IMR-90 (cell line): ENCODE data around the gene SPATA13. TPM values are rescaled to one million over a fixed set of nuclear protein-coding genes. Genes with fewer than 3 reads are reported as not detected.

Source experiments
- ATAC-seq: fragments of 200-7000 bp; cut with Tn5 transposase; 2 replicates; pipeline ENCODE4 v1.9.1; 2020; ENCODE audit warnings: low read depth, mild to moderate bottlenecking, moderate library complexity
- BruUV-seq: library from RNA; stranded (reverse); fragments of 400-500 nt; replicated peaks from 2 replicates; lab custom pipeline; 2021; lab: Mats Ljungman, UMichigan
- CTCF ChIA-PET: fragments of 300-600 bp; formaldehyde crosslinking; extraction: SDS; loops from one replicate; lab custom pipeline; 2021; ENCODE audit warnings: antibody characterized with exemption; lab: Yijun Ruan, JAX
- POLR2A ChIA-PET: fragments of 300-600 bp; sonication (Branson Sonifier 250); formaldehyde crosslinking; loops from one replicate; lab custom pipeline; 2022; ENCODE audit warnings: antibody characterized with exemption; ENCODE audit not compliant: unreplicated experiment; lab: Charles Lee
- DNase-seq: peaks from one replicate; pipeline ENCODE4 v3.0.0; 2013
- H2AFZ ChIP-seq: replicated peaks from 2 replicates; pipeline ENCODE3; 2013; ENCODE audit warnings: low read length, mild to moderate bottlenecking; ENCODE audit not compliant: poor library complexity
- H2AK5ac ChIP-seq: 2 replicates; pipeline ENCODE4 v1.6.1; 2013; ENCODE audit warnings: low read depth, low read length, inconsistent platforms
- H2AK9ac ChIP-seq: replicated peaks from 2 replicates; pipeline ENCODE3; 2013; ENCODE audit warnings: mild to moderate bottlenecking, low read depth, low read length, moderate library complexity; ENCODE audit not compliant: poor library complexity
- H2BK120ac ChIP-seq: 2 replicates; pipeline ENCODE4 v1.6.1; 2013; ENCODE audit warnings: low read depth, low read length, inconsistent platforms
- H2BK15ac ChIP-seq: 3 replicates; pipeline ENCODE4 v1.6.1; 2013; ENCODE audit warnings: low read depth, low read length, inconsistent platforms
- H2BK20ac ChIP-seq: 2 replicates; pipeline ENCODE4 v1.6.1; 2013; ENCODE audit warnings: low read depth, mild to moderate bottlenecking, inconsistent platforms, low read length, moderate library complexity
- H2BK5ac ChIP-seq: 2 replicates; pipeline ENCODE4 v1.6.1; 2013; ENCODE audit warnings: mild to moderate bottlenecking, low read depth, low read length, inconsistent platforms; ENCODE audit not compliant: poor library complexity, severe bottlenecking
- H3K14ac ChIP-seq: replicated peaks from 2 replicates; pipeline ENCODE4 v1.6.1; 2013; ENCODE audit warnings: low read depth, low read length, inconsistent platforms
- H3K18ac ChIP-seq: 2 replicates; pipeline ENCODE4 v1.6.1; 2013; ENCODE audit warnings: low read depth, low read length, control low read depth
- H3K23ac ChIP-seq: 2 replicates; pipeline ENCODE4 v1.6.1; 2013; ENCODE audit warnings: low read depth, low read length, inconsistent platforms
- H3K27ac ChIP-seq: 2 replicates; pipeline ENCODE4 v1.5.1; 2013; ENCODE audit warnings: mild to moderate bottlenecking, control low read depth, low read length; ENCODE audit not compliant: insufficient read depth
- H3K27me3 ChIP-seq: 2 replicates; pipeline ENCODE4 v1.6.1; 2013; ENCODE audit warnings: low read length; ENCODE audit not compliant: control insufficient read depth, insufficient read depth
- H3K36me3 ChIP-seq: 2 replicates; pipeline ENCODE4 v1.6.1; 2013; ENCODE audit warnings: low read length, mixed read lengths; ENCODE audit not compliant: control insufficient read depth, insufficient read depth
- H3K4ac ChIP-seq: 2 replicates; pipeline ENCODE4 v1.6.1; 2013; ENCODE audit warnings: low read depth, low read length, inconsistent platforms
- H3K4me1 ChIP-seq: 2 replicates; pipeline ENCODE4 v1.6.1; 2013; ENCODE audit warnings: low read length, mixed read lengths; ENCODE audit not compliant: control insufficient read depth, insufficient read depth
- H3K4me2 ChIP-seq: 2 replicates; pipeline ENCODE4 v1.6.1; 2013; ENCODE audit warnings: low read depth, mild to moderate bottlenecking, control low read depth, low read length, moderate library complexity
- H3K4me3 ChIP-seq: 2 replicates; pipeline ENCODE4 v1.5.1; 2013; ENCODE audit warnings: low read depth, mild to moderate bottlenecking, control low read depth, low read length, moderate library complexity; ENCODE audit not compliant: insufficient read depth
- H3K56ac ChIP-seq: 2 replicates; pipeline ENCODE4 v1.6.1; 2013; ENCODE audit warnings: low read length, inconsistent platforms; ENCODE audit not compliant: insufficient read depth; ENCODE audit errors: extremely low read depth
- H3K79me1 ChIP-seq, 2 experiments: 2 replicates each; pipeline ENCODE4 v1.6.1; 2013; ENCODE audit warnings: low read length in 2 of 2, inconsistent platforms in 1 of 2, low read depth in 1 of 2
- H3K9ac ChIP-seq: 2 replicates; pipeline ENCODE4 v1.6.1; 2013; ENCODE audit warnings: low read depth, low read length, control low read depth
- H3K9me1 ChIP-seq: 2 replicates; pipeline ENCODE4 v1.6.1; 2013; ENCODE audit warnings: low read length, inconsistent platforms; ENCODE audit not compliant: insufficient read depth
- H3K9me3 ChIP-seq: 2 replicates; pipeline ENCODE4 v1.6.1; 2013; ENCODE audit warnings: low read length; ENCODE audit not compliant: control insufficient read depth, insufficient read depth
- H4K20me1 ChIP-seq: 2 replicates; pipeline ENCODE4 v1.6.1; 2013; ENCODE audit warnings: low read length, inconsistent platforms; ENCODE audit not compliant: insufficient read depth
- H4K5ac ChIP-seq: 2 replicates; pipeline ENCODE4 v1.6.1; 2013; ENCODE audit warnings: mild to moderate bottlenecking, low read depth, low read length, control low read depth
- H4K8ac ChIP-seq, 2 experiments: 2 replicates each; pipeline ENCODE4 v1.6.1; 2013; ENCODE audit warnings: low read depth in 2 of 2, low read length in 2 of 2, control low read depth in 1 of 2, inconsistent platforms in 1 of 2
- H4K91ac ChIP-seq: 2 replicates; pipeline ENCODE4 v1.6.1; 2013; ENCODE audit warnings: low read depth, low read length, inconsistent platforms; ENCODE audit not compliant: insufficient read depth
- BHLHE40 ChIP-seq: fragments of 150-350 bp; IDR thresholded peaks from 2 replicates; pipeline ENCODE4 v1.6.1; 2016; ENCODE audit warnings: mild to moderate bottlenecking, low read depth, low read length
- CEBPB ChIP-seq: IDR thresholded peaks from 2 replicates; pipeline ENCODE4 v1.6.1; 2012; ENCODE audit warnings: low read depth, low read length, improper control_type of control experiment
- FOS ChIP-seq: fragments of 150-350 bp; IDR thresholded peaks from 2 replicates; pipeline ENCODE4 v1.6.1; 2016; ENCODE audit warnings: low read depth, low read length
- MAZ ChIP-seq: IDR thresholded peaks from 2 replicates; pipeline ENCODE4 v1.6.1; 2012; ENCODE audit warnings: low read depth, mild to moderate bottlenecking, low read length, improper control_type of control experiment, moderate library complexity, borderline replicate concordance
- MXI1 ChIP-seq: IDR thresholded peaks from 2 replicates; pipeline ENCODE4 v1.6.1; 2012; ENCODE audit warnings: low read depth, mild to moderate bottlenecking, low read length, moderate library complexity, borderline replicate concordance
- NFE2L2 ChIP-seq: fragments of 150-350 bp; IDR thresholded peaks from 2 replicates; pipeline ENCODE4 v1.6.1; 2016; ENCODE audit warnings: low read depth, mild to moderate bottlenecking, low read length
- POLR2A ChIP-seq: IDR thresholded peaks from 2 replicates; pipeline ENCODE4 v1.6.1; 2012; ENCODE audit warnings: mild to moderate bottlenecking, low read depth, low read length
- RAD21 ChIP-seq: IDR thresholded peaks from 2 replicates; pipeline ENCODE4 v1.6.1; 2012; ENCODE audit warnings: low read length, improper control_type of control experiment
- RFX5 ChIP-seq: IDR thresholded peaks from 2 replicates; pipeline ENCODE4 v1.8.0; 2012; ENCODE audit warnings: low read depth, mild to moderate bottlenecking, low read length, moderate library complexity
- SMC3 ChIP-seq: fragments of 150-350 bp; IDR thresholded peaks from 2 replicates; pipeline ENCODE4 v1.6.1; 2016; ENCODE audit warnings: low read depth, mild to moderate bottlenecking, antibody characterized with exemption, low read length, moderate library complexity
- WGBS, 2 experiments: methylation state at CpG; one replicate each; pipeline versions ENCODE4 v1.1.5 to v1.1.7; 2013; ENCODE audit warnings: missing lambda C conversion rate in 2 of 2; ENCODE audit not compliant: insufficient read length in 1 of 2; ENCODE audit errors: extremely low coverage in 2 of 2; 5-methylcytosine and 5-hydroxymethylcytosine counted together
- dilution Hi-C: fragments of 300-500 bp; cut with HindIII; formaldehyde crosslinking; loops from one replicate; pipeline ENCODE4 v1.14.3; 2018; ENCODE audit warnings: low sequenced_read_pairs; ENCODE audit not compliant: unreplicated experiment
- in situ Hi-C: fragments of 300-500 bp; cut with MboI; formaldehyde crosslinking; loops from 3 replicates; pipeline ENCODE4 v1.14.3; 2019; ENCODE audit warnings: low sequenced_read_pairs, inconsistent platforms, mixed read lengths
- intact Hi-C: fragments of 100-400 bp; cut with micrococcal nuclease; formaldehyde crosslinking; loops from 2 replicates; pipeline ENCODE4 v1.10.0; 2022
- polyA plus RNA-seq, 3 experiments: library from polyadenylated mRNA; depleted of rRNA; stranded (reverse); fragments of >200 nt; gene quantifications; 2 replicates each; pipeline ENCODE4 v1.2.3, GENCODE V29; 2012; ENCODE audit warnings: low replicate concordance in 1 of 3
- total RNA-seq: library from RNA; depleted of rRNA; stranded (reverse); fragments of >200 nt; gene quantifications from 2 replicates; pipeline ENCODE4 v1.2.3, GENCODE V29; 2012
- TF ChIP-seq, protein P1 (sequence below): fragments of 150-350 bp; IDR thresholded peaks from 2 replicates; pipeline ENCODE4 v1.6.1; 2017; ENCODE audit warnings: mild to moderate bottlenecking, antibody characterized with exemption, low read length, low read depth
- TF ChIP-seq, protein P2 (sequence below): fragments of 150-350 bp; IDR thresholded peaks from 2 replicates; pipeline ENCODE4 v1.6.1; 2016; ENCODE audit warnings: low read depth, mild to moderate bottlenecking, low read length, moderate library complexity, borderline replicate concordance
- TF ChIP-seq, protein P3 (sequence below): conservative IDR thresholded peaks from 2 replicates; pipeline ENCODE4 v1.5.1; 2012; ENCODE audit warnings: mild to moderate bottlenecking, low read depth, low read length, improper control_type of control experiment

The SPATA13 gene
- total and polyA plus RNA-seq, 2 of the 4 experiments (the other 2 are of a cell fraction): 10.5 to 12.5 TPM

DNA sequence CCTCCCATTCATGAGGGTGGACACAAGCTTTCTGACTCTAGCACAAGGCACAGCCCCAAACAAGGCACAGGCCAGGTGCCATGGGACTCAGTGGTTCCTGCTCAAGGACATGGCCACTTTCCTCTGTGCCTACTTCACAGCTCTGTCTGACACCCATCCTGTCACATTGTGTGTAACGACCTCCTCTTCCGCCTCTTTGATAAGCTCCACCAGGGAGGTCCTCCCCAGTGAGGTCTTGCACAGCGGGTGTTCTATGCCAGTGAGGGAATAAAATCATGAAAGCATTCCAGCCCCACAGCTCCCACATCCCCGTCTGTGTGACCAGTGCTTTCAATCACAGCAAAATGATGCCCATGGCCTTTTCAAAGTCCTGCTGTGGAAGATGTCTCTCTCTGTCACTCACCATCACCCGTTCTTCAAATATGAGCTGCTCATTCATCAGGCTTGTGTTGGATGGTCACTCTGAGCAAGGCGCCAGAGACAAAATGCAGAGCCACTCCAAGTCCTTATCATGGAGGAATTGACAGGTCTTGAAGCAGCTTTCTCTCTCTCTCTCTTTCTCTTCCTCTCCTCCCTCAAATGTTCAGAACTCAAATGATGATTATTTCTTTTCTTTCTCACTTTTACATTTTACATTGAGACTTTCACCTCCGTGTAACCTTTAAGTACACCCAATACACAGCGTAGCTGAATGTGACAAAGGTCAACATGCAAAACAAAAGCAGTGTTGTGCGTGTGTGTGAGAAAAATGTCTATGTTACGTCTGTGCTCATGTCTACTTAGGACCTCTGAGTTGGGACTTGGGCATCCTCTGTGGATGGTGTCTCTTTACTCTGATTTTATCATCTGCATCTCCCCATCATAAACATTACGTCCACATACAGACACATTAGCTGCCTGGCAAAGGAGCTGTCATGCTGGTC, 8.0 kb upstream of the SPATA13 start:
- Histone ChIP-seq H2BK20ac (no peak overlapping the region), H3K4me1 (peaks cover 19% of the 10 kb centered on the region), H2AFZ (no peak overlapping the region), H3K27me3 (no peaks in the 10 kb centered on the region), H3K4me2 (no peak overlapping the region), H3K27ac (no peak overlapping the region), H3K79me1 (peaks cover 6 to 13% of the 10 kb centered on the region in 2 experiments; a peak in 3 of 4 replicates), H3K36me3 (no peaks in the 10 kb centered on the region), H3K23ac (no peak overlapping the region; the same call in 1 of the 2 replicates), H4K20me1 (no peaks in the 10 kb centered on the region), H4K91ac (peak overlapping the region; percentile 22; the same call in 1 of the 2 replicates), H2AK5ac (peak overlapping the region; percentile 86), H2AK9ac (no peak overlapping the region), H2BK120ac (peak overlapping the region; percentile 21; the same call in 1 of the 2 replicates), H3K4me3 (no peak overlapping the region), H3K9me3 (no peaks in the 10 kb centered on the region), H4K5ac (no peak overlapping the region), H3K9me1 (peaks cover 13% of the 10 kb centered on the region), H3K18ac (no peak overlapping the region), H2BK15ac (peak overlapping the region; percentile 77), H3K14ac (no peak overlapping the region; the same call in 1 of the 2 replicates), H3K4ac (peak overlapping the region; percentile 32), H3K9ac (no peak overlapping the region), H3K56ac (no peak overlapping the region), H2BK5ac (no peak overlapping the region), H4K8ac (0 out of 4 replicates have a peak overlapping the region, but pooled peaks of 1 of the 2 experiments have one; percentile 3)
- dilution Hi-C loops: no loop called here
- BruUV-seq: no TSS peak
- intact Hi-C loops: no loop called here
- in situ Hi-C loops: no loop called here
- ATAC-seq (no peak), DNase-seq (no peak)
- POLR2A ChIA-PET: interaction anchor here (0.6 kb wide), 1 partner anchor 8 kb away, joined by 3 read pairs; no protein-coding TSS in a partner anchor
- 100% methylated on average over 2 of the region's 11 CpGs; no CpG with 5 or more reads in 1 of the 2 experiments for WGBS, 2 experiments
- CTCF ChIA-PET: interaction anchor here (0.7 kb wide), 1 partner anchor 231 kb away, joined by 3 read pairs; no protein-coding TSS in a partner anchor
- TF ChIP-seq RAD21 (no peak), NFE2L2 (no peak), SMC3 (no peak), FOS (no peak), BHLHE40 (no peak), POLR2A (no peak), RFX5 (no peak), MAZ (no peak), MXI1 (no peak), CEBPB (no peak)
- TF ChIP-seq, protein P1, sequence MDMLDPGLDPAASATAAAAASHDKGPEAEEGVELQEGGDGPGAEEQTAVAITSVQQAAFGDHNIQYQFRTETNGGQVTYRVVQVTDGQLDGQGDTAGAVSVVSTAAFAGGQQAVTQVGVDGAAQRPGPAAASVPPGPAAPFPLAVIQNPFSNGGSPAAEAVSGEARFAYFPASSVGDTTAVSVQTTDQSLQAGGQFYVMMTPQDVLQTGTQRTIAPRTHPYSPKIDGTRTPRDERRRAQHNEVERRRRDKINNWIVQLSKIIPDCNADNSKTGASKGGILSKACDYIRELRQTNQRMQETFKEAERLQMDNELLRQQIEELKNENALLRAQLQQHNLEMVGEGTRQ: no peak
- TF ChIP-seq, protein P2, sequence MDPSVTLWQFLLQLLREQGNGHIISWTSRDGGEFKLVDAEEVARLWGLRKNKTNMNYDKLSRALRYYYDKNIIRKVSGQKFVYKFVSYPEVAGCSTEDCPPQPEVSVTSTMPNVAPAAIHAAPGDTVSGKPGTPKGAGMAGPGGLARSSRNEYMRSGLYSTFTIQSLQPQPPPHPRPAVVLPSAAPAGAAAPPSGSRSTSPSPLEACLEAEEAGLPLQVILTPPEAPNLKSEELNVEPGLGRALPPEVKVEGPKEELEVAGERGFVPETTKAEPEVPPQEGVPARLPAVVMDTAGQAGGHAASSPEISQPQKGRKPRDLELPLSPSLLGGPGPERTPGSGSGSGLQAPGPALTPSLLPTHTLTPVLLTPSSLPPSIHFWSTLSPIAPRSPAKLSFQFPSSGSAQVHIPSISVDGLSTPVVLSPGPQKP: no peak
- TF ChIP-seq, protein P3, sequence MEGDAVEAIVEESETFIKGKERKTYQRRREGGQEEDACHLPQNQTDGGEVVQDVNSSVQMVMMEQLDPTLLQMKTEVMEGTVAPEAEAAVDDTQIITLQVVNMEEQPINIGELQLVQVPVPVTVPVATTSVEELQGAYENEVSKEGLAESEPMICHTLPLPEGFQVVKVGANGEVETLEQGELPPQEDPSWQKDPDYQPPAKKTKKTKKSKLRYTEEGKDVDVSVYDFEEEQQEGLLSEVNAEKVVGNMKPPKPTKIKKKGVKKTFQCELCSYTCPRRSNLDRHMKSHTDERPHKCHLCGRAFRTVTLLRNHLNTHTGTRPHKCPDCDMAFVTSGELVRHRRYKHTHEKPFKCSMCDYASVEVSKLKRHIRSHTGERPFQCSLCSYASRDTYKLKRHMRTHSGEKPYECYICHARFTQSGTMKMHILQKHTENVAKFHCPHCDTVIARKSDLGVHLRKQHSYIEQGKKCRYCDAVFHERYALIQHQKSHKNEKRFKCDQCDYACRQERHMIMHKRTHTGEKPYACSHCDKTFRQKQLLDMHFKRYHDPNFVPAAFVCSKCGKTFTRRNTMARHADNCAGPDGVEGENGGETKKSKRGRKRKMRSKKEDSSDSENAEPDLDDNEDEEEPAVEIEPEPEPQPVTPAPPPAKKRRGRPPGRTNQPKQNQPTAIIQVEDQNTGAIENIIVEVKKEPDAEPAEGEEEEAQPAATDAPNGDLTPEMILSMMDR: no peak
